GM19468 (cell line): ENCODE results near the gene TMEM72.

Experiments used
- ATAC-seq: cut with Tn5 transposase; IDR thresholded peaks from one replicate; pipeline ENCODE4 v1.9.1; 2021; ENCODE audit warnings: mild to moderate bottlenecking, moderate library complexity, moderate number of reproducible peaks; ENCODE audit not compliant: unreplicated experiment; ENCODE audit errors: extremely low read depth

TMEM72 gene

GRCh38 chr10:44888886-44889285 is 22.3 kb upstream of the TMEM72 start:
- ATAC-seq = no peak

GRCh38 chr10:44889834-44890233 is 21.3 kb upstream of the TMEM72 start:
- ATAC-seq = no peak

GRCh38 chr10:44890696-44891563 is 20.2 kb upstream of the TMEM72 start:
- ATAC-seq = no peak

GRCh38 chr10:44891721-44892120 is 19.4 kb upstream of the TMEM72 start:
- no peak for ATAC-seq

- no peak for ATAC-seq
Observed at GRCh38 chr10:44893604-44894468, 17.3 kb upstream of the TMEM72 start.

- no peak for ATAC-seq
Observed at GRCh38 chr10:44894691-44895090, 16.4 kb upstream of the TMEM72 start.

- ATAC-seq = no peak
Observed at GRCh38 chr10:44895280-44895679, 15.9 kb upstream of the TMEM72 start.

- no peak for ATAC-seq
Observed at GRCh38 chr10:44897049-44897448, 14.1 kb upstream of the TMEM72 start.

GRCh38 chr10:44898665-44899064 is 12.5 kb upstream of the TMEM72 start:
- no peak for ATAC-seq

- ATAC-seq = no peak
Observed at GRCh38 chr10:44899450-44900080, 11.6 kb upstream of the TMEM72 start.

GRCh38 chr10:44902941-44903545 is 8.1 kb upstream of the TMEM72 start:
- ATAC-seq = no peak

- ATAC-seq = no peak
Observed at GRCh38 chr10:44906486-44906885, 4.7 kb upstream of the TMEM72 start.

- ATAC-seq = no peak
Observed at GRCh38 chr10:44907556-44907955, 3.6 kb upstream of the TMEM72 start.

GRCh38 chr10:44908066-44908749 is 2.9 kb upstream of the TMEM72 start:
- no peak for ATAC-seq

GRCh38 chr10:44908936-44909630 is 2.1 kb upstream of the TMEM72 start:
- no peak for ATAC-seq

- no peak for ATAC-seq
Observed at GRCh38 chr10:44909910-44910309, 1.2 kb upstream of the TMEM72 start.

- ATAC-seq = no peak
Observed at GRCh38 chr10:44910602-44911001, 535 bp upstream of the TMEM72 start.

GRCh38 chr10:44911951-44912350 is 814 bp downstream of the TMEM72 start:
- ATAC-seq = no peak
